Measurements from ENCODE around the gene LGR4.
"Not testable (repeated sequence)": the region's sequence is repeated elsewhere in the genome, so short reads cannot be mapped to it uniquely, and the experiment has no call there.

The LGR4 gene, protein sequence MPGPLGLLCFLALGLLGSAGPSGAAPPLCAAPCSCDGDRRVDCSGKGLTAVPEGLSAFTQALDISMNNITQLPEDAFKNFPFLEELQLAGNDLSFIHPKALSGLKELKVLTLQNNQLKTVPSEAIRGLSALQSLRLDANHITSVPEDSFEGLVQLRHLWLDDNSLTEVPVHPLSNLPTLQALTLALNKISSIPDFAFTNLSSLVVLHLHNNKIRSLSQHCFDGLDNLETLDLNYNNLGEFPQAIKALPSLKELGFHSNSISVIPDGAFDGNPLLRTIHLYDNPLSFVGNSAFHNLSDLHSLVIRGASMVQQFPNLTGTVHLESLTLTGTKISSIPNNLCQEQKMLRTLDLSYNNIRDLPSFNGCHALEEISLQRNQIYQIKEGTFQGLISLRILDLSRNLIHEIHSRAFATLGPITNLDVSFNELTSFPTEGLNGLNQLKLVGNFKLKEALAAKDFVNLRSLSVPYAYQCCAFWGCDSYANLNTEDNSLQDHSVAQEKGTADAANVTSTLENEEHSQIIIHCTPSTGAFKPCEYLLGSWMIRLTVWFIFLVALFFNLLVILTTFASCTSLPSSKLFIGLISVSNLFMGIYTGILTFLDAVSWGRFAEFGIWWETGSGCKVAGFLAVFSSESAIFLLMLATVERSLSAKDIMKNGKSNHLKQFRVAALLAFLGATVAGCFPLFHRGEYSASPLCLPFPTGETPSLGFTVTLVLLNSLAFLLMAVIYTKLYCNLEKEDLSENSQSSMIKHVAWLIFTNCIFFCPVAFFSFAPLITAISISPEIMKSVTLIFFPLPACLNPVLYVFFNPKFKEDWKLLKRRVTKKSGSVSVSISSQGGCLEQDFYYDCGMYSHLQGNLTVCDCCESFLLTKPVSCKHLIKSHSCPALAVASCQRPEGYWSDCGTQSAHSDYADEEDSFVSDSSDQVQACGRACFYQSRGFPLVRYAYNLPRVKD

GRCh38 chr11:27472398-27473016 lies at the start of gene LGR4:
Gene LGR4 (minus strand): TSS chr11:27472790. CDS start chr11:27472302, 488 bp downstream.
- DNase-seq (ENCODE audit: low spot score): peak; percentile 69

DNA sequence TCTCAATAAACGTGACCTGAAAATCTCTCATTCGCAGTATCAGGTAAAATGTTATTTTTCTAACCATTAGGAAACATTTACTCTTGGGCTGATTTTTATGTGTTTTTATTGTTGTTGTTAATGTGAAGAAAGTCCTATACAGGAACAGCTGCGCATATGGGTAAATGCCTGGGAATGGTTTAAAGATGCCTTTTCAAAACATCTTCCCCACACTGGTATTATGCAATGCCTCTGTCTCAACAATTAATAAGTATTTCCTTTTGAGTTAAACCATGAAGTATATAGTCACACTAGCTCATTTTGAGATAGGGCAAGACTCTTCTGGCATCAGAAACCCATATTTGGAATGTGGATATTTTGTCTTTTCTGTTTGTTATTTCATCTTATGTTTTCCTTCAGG lies 47.6 kb upstream of the LGR4 start:
- no peak for DNase-seq (ENCODE audit: low spot score)

DNA sequence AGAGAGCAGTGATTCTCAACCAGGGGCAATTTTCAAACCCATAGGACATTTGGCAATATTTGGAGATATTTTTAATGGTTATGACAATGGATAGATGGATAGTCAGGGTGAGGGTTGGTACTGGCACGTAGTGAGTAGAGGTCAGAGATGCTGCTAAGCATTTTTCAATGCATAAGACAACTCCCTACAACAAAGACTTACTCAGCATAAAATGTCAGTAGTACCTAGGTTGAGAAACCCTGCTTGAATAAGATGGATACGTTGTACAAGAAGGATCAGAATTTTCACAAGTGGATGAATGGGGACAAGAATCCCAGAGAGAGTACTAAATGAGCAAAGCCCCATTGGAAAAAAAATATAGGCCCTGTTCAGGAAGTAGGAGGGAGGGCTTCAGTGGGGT lies 45.9 kb upstream of the LGR4 start:
- DNase-seq (ENCODE audit: low spot score): no peak

DNA sequence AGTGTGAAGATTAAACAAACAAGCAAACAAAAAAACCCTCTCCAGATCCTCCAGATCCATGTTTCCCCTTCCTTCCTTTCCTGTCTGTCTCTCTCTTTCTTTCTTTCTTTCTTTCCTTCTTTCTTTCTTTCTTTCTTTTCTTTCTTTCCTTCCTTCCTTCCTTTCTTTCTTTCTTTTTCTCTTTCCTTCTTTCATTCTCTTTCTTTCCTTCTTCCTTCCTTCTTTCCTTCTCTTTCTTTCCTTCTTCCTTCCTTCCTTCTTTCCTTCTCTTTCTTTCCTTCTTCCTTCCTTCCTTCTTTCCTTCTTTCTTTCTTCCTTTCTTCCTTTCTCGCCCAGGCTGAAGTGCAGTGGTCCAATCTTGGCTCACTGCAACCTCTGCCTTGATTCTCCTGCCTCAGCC lies 44.9 kb upstream of the LGR4 start:
- not testable (repeated sequence) for DNase-seq (ENCODE audit: low spot score)

GRCh38 chr11:27514558-27514957 lies 42.0 kb upstream of the LGR4 start:
- no peak for DNase-seq (ENCODE audit: low spot score)

GRCh38 chr11:27514076-27514475 lies 41.5 kb upstream of the LGR4 start:
- no peak for DNase-seq (ENCODE audit: low spot score)

GRCh38 chr11:27513389-27513788 lies 40.8 kb upstream of the LGR4 start:
- no peak for DNase-seq (ENCODE audit: low spot score)

DNA sequence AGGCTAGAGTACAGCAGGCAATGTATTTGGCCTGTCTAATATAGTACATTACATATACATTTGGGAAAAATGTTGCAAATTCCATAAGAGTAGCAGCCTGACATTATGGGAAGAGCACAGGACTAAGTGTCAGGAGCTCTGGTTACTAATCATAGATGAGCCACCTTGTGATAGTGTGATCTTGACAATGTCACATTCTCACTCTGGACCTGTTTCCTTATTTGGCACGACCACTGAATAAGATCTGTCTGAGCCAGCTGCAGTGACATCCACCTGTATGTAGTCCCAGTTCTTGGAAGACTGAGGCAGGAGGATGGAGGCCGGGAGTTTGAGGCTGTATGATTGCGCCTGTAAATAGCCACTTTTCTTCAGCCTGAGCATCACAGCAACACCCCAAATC lies 39.6 kb upstream of the LGR4 start:
- DNase-seq (ENCODE audit: low spot score): no peak

DNA sequence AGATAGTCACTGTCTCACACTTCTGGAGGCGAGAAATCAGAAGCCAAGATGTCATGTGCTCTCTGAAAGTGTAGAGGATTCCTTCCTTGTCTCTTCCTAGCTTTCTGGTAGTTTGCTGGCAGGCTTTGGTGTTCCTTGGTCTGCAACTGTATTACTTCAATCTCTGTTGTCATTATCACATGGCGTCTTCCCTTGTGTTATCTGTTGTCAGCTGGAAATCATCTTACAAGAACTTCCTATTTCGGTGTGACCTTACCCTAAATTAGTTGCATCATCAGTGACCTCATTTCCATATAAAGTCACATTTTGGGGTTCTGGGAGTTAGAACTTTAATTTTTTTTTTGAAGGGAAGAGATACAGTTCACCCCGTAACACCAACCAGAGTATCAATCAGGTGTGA lies 37.3 kb upstream of the LGR4 start:
- DNase-seq (ENCODE audit: low spot score): no peak

DNA sequence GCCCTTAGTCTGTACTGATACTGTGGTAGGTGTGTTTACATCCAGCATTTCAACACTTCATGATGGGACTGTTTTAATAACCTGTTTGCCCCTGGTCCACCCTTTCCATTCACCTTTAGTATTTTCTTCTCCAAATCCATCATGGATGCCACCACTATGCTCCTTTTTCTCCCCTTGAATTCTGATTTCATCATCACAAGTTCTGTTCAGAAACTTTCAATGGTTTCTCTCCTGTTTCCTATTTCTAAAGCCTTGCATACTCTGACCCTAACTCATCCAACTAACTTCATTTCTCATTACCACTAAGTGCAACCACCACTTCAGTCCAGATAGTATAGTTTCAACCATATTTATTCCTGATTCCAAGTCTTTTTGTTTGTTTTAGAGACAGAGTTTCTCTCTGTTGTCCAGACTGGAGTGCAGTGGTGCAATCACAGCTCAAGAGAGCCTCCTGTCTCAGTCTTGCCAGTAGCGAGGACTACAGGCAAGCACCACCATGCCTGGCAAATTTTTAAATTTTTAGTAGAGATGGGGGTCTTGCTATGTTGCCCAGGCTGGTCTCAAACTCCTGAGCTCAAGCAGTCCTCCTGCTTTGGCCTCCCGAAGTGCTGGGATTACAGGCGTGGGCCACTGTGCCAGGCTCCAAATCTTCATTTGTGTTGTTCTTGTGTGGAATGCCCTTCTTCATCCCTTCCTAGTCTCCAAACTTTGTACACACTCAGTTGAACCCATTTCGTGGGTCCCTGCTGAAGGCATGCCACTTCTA lies 35.1 kb upstream of the LGR4 start:
- DNase-seq (ENCODE audit: low spot score): no peak

GRCh38 chr11:27506200-27507182 lies 33.9 kb upstream of the LGR4 start, which contains the start of gene LIN7C:
Gene LIN7C (minus strand): TSS chr11:27506769. CDS start chr11:27506752, 17 bp downstream.
- peak; percentile 94 for DNase-seq (ENCODE audit: low spot score)

DNA sequence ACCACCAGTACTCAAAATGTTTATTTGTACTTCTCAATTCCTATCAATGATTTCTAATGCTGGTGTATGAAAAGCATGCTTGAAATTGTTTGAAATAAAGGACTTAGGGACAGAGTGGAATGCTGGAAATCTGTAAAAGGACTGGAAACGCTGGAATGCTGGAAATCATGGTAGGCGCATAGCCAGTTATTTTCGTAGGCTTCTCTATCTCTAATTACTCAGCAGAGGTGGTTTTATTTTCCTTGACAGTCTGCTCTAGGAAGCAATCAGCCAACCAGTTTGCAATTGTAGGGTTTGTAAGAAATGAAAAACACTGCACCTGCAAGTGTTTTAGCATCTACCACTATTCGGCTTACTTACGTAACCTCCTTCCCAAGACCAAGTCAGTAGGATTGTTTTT lies 33.2 kb upstream of the LGR4 start:
- DNase-seq (ENCODE audit: low spot score): no peak

GRCh38 chr11:27504205-27504604 lies 31.6 kb upstream of the LGR4 start:
- DNase-seq (ENCODE audit: low spot score): no peak

GRCh38 chr11:27501100-27501499 lies 28.5 kb upstream of the LGR4 start:
- DNase-seq (ENCODE audit: low spot score): no peak

GRCh38 chr11:27497911-27498310 lies 25.3 kb upstream of the LGR4 start:
- no peak for DNase-seq (ENCODE audit: low spot score)

DNA sequence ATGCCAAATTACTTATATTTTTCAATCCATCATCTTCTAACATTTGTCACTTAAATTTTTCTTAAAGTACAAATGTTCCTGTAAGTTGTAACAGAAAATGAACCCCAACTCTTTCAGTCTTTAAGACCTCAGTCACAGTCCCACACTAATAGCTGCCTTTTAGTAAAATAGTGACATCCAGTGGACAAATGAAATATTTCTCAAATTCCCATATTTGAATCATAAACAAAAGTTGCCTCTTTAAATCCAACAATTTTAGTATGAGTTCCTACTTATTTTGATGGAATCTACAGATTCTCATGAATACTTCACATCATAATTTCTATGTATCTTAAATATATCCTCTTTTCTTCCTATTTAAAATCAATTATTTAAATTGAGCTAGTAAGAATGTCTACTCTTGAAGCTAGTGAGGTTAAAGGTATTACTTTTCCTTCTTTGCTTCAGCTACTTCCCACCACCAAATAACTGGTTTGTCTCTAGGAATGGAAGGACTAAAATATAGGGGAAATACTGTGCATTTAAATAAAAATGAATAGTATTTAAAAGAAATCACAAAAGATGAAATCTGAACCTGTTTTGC lies 24.8 kb upstream of the LGR4 start:
- DNase-seq (ENCODE audit: low spot score): no peak

DNA sequence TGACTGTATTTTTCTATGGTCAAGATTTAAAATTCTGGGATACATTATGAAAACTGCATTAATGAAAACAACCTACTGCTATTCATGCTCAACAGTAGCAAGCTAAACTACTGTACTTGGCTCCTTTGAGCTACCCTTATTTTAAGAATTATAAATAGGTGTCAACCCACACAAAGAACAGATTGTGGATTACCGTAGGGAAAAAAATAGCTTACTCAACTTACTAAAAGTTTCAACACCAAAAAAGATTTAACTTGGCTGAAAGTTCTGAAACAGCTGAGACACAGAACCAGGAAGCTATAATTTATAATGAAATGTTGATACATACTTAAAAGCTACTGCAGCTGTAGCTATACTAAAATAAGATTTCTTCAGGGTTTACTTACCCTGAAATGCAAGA lies 23.9 kb upstream of the LGR4 start:
- no peak for DNase-seq (ENCODE audit: low spot score)

- no peak for DNase-seq (ENCODE audit: low spot score)
These were observed 23.2 kb upstream of the LGR4 start for GRCh38 chr11:27495710-27496300.

DNA sequence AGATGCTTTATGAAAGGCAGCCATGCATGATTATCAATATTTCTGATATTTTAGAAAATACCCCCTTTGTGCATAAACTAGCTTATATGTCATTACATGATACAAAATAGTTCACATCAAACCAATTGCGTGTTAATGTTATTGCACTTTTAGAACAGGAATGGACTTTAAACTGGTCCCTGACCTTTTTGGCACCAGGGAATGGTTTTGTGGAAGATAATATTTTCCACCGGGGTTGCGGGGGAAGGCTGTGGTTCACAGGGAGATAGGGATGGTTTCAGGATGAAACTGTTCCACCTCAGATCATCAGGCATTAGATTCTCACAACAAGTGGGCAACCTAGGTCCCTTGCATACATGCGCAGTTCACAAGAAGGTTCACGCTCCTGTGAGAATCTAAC lies 16.5 kb upstream of the LGR4 start:
- DNase-seq (ENCODE audit: low spot score): no peak

DNA sequence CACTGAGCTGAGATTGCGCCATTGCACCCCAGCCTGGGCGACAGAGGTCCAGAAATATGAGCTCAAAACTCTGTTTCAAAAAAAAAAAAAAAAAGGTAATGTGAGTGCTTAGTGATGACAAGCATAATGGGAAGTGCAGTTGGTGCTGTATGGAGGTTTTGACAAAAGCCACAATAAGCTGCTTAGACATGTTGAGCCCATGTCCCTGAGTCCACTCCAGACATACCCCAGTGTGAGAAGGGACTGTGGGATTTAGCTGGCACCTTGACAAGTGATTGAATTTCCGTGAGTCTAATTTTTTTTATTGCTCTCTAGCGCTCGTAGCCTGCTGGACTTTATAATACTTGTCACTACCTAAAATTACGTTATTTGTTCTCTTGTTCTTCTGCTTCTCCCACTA lies 15.1 kb upstream of the LGR4 start:
- peak; percentile 59 for DNase-seq (ENCODE audit: low spot score)

Data from D341Med (cell line).